Nephron progenitor cell (in vitro differentiated cells): ENCODE data around the gene RETREG2.

ENCODE experiments used
- DNase-seq: peaks from one replicate; pipeline ENCODE4 v3.0.0; 2021
- H3K27ac Mint-ChIP-seq: 2 replicates; pipeline ENCODE4 v1.8.0; 2021; ENCODE audit warnings: mild to moderate bottlenecking, moderate library complexity, mixed read lengths
- H3K27me3 Mint-ChIP-seq: 2 replicates; pipeline ENCODE4 v1.8.0; 2021; ENCODE audit warnings: mild to moderate bottlenecking, low read depth, mixed read lengths; ENCODE audit not compliant: poor library complexity
- H3K36me3 Mint-ChIP-seq: 2 replicates; pipeline ENCODE4 v1.8.0; 2021; ENCODE audit warnings: low read depth, mixed read lengths
- H3K4me1 Mint-ChIP-seq: 2 replicates; pipeline ENCODE4 v1.8.0; 2021; ENCODE audit warnings: mixed read lengths
- H3K4me3 Mint-ChIP-seq: 2 replicates; pipeline ENCODE4 v1.8.0; 2021; ENCODE audit warnings: mild to moderate bottlenecking, moderate library complexity, mixed read lengths
- H3K9me3 Mint-ChIP-seq: 2 replicates; pipeline ENCODE4 v1.8.0; 2021; ENCODE audit warnings: mild to moderate bottlenecking, moderate library complexity, mixed read lengths
- TF ChIP-seq, protein P1 (sequence below): fragments of 200-600 bp; sonication (generic); IDR thresholded peaks from 2 replicates; pipeline ENCODE4 v1.5.0; 2021; ENCODE audit warnings: antibody characterized with exemption

Gene RETREG2

GRCh38 chr2:219140722-219141121 is 37.4 kb upstream of the RETREG2 start:
- peaks cover 20% of the 10 kb centered on the region for H3K36me3 Mint-ChIP-seq
- H3K4me3 Mint-ChIP-seq: no peak overlapping the region
- no peaks in the 10 kb centered on the region for H3K4me1 Mint-ChIP-seq
- no peaks in the 10 kb centered on the region for H3K27me3 Mint-ChIP-seq
- no peak overlapping the region for H3K27ac Mint-ChIP-seq
- TF ChIP-seq, protein P1, sequence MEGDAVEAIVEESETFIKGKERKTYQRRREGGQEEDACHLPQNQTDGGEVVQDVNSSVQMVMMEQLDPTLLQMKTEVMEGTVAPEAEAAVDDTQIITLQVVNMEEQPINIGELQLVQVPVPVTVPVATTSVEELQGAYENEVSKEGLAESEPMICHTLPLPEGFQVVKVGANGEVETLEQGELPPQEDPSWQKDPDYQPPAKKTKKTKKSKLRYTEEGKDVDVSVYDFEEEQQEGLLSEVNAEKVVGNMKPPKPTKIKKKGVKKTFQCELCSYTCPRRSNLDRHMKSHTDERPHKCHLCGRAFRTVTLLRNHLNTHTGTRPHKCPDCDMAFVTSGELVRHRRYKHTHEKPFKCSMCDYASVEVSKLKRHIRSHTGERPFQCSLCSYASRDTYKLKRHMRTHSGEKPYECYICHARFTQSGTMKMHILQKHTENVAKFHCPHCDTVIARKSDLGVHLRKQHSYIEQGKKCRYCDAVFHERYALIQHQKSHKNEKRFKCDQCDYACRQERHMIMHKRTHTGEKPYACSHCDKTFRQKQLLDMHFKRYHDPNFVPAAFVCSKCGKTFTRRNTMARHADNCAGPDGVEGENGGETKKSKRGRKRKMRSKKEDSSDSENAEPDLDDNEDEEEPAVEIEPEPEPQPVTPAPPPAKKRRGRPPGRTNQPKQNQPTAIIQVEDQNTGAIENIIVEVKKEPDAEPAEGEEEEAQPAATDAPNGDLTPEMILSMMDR: no peak
- no peaks in the 10 kb centered on the region for H3K9me3 Mint-ChIP-seq
- no peak for DNase-seq

DNA sequence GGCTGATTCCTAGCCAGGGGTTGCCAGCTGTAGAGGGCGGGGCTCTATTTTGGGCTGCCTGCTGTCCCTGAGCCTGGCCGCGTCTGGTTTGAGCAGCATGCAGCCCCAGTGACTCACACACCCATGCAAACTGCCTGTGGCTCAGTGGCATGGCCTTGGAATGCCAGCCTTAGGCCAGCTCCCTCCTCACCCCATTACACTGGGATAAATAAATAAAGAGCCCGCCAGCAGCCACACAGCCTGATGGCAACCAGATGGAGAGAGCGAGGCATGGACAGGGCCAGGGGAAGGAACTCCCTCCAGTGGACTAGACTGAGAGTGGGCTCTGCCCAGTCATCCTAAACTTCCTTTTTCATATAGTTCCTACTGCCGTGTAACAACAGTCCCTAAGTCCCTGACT is 35.7 kb upstream of the RETREG2 start:
- Mint-ChIP-seq H3K4me1 (no peaks in the 10 kb centered on the region), H3K27me3 (no peaks in the 10 kb centered on the region), H3K4me3 (no peak overlapping the region), H3K9me3 (no peaks in the 10 kb centered on the region), H3K36me3 (peaks cover 30% of the 10 kb centered on the region), H3K27ac (no peak overlapping the region)
- TF ChIP-seq, protein P1: no peak
- no peak for DNase-seq

- Mint-ChIP-seq H3K36me3 (peaks cover 20% of the 10 kb centered on the region), H3K4me3 (no peak overlapping the region), H3K9me3 (no peaks in the 10 kb centered on the region), H3K27me3 (no peaks in the 10 kb centered on the region), H3K4me1 (no peaks in the 10 kb centered on the region), H3K27ac (no peak overlapping the region)
- TF ChIP-seq, protein P1: no peak
- DNase-seq: no peak
Observed at GRCh38 chr2:219149667-219150066, 28.4 kb upstream of the RETREG2 start.

DNA sequence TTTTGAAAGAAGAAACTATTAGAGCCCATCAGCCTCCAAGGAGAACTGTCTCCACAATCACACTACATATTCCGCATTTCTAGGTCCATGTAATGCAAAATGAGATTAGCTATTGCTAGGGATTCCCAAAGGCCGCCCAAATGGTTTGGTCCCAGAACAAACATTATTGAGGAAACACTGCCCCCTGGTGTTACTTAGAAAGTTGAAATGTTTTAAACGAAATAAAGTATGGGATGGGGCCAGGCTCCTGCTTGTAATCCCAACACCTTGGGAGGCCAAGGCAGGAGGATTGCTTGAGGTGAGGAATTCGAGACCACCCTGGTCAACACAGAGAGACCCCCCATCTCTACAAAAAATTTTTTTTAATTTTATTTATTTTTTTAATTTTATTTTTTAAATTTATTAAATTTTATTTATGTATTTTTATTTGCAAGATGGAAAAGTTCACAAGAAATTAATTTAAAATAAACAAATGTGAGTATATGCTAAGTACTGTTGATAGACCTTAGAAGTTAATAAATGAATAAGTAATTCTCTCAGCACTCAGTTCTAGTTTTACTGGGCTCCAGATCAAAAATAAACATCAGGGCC is 22.9 kb upstream of the RETREG2 start:
- H3K27me3 Mint-ChIP-seq: peaks cover 4% of the 10 kb centered on the region
- H3K4me3 Mint-ChIP-seq: no peak overlapping the region
- H3K27ac Mint-ChIP-seq: no peak overlapping the region
- peaks cover 10% of the 10 kb centered on the region for H3K36me3 Mint-ChIP-seq
- TF ChIP-seq, protein P1: peak; percentile 60
- H3K4me1 Mint-ChIP-seq: peaks cover 7% of the 10 kb centered on the region
- DNase-seq: peak; percentile 50
- H3K9me3 Mint-ChIP-seq: no peaks in the 10 kb centered on the region

GRCh38 chr2:219157396-219157795 is 20.7 kb upstream of the RETREG2 start:
- peaks cover 10% of the 10 kb centered on the region for H3K36me3 Mint-ChIP-seq
- no peaks in the 10 kb centered on the region for H3K9me3 Mint-ChIP-seq
- TF ChIP-seq, protein P1: no peak
- no peak overlapping the region for H3K27ac Mint-ChIP-seq
- peaks cover 15% of the 10 kb centered on the region for H3K4me1 Mint-ChIP-seq
- no peak for DNase-seq
- no peak overlapping the region for H3K4me3 Mint-ChIP-seq
- H3K27me3 Mint-ChIP-seq: peaks cover 15% of the 10 kb centered on the region

DNA sequence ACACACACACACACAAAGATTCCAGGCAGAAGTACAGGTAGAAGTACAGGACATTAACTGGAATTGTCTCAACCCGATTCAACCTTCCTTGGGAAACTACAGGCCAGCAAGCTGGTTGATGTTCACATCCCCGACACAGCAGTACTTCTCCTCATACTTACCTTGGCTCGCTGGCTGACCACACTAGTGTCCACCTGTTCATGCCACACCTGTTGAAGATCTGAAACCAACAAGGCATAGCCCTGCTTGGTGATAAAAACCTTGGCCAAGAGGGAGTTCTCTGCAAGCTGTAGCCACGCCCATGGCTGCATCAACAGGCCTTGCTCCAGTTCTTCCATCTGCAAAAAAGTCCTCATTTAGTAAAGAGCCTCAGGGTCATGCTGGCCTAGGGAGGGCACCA is 20.1 kb upstream of the RETREG2 start:
- Mint-ChIP-seq H3K27ac (no peak overlapping the region), H3K4me3 (no peak overlapping the region), H3K27me3 (peaks cover 22% of the 10 kb centered on the region), H3K9me3 (no peaks in the 10 kb centered on the region), H3K36me3 (peaks cover 10% of the 10 kb centered on the region), H3K4me1 (peaks cover 15% of the 10 kb centered on the region)
- TF ChIP-seq, protein P1: no peak
- DNase-seq: no peak
